Left ventricle myocardium superior (tissue), 1 donor: ENCODE results near the gene PBX3. TPM values are rescaled to one million over a fixed set of nuclear protein-coding genes. Genes with fewer than 3 reads are reported as not detected.

Experiments
- ATAC-seq: fragments of 200-7000 bp; cut with Tn5 transposase; one replicate; pipeline ENCODE4 v1.9.1; 2020; ENCODE audit warnings: mild to moderate bottlenecking, moderate library complexity
- DNase-seq: peaks from one replicate; pipeline ENCODE4 v3.0.0-alpha.2; 2020
- intact Hi-C: fragments of 100-400 bp; cut with micrococcal nuclease; formaldehyde crosslinking; loops from one replicate; pipeline ENCODE4 v1.11.0; 2022
- total RNA-seq: library from RNA; stranded (reverse); fragmentation: NEBNext Ultra II Directional; extraction: Animal tissue kit (Norgen Biotek cat#: 25700); gene quantifications from one replicate; pipeline ENCODE4 v1.2.1, GENCODE V29; 2021
- donor health status: DM: no; HTN: yes; CAD: no; lungs with severe emphysema.

PBX3 gene
- total RNA-seq, 1 donor from 2014 or later = 50.4 TPM

- intact Hi-C loops = no loop called here
- ATAC-seq (peak; percentile 87), DNase-seq (peak; percentile 68)
Measured at GRCh38 chr9:125889476-125890419, 142.6 kb downstream of the PBX3 start.

- intact Hi-C loops = no loop called here
- DNase-seq (no peak), ATAC-seq (peak; percentile 9)
Measured at GRCh38 chr9:125890826-125891225, 143.7 kb downstream of the PBX3 start.

DNA sequence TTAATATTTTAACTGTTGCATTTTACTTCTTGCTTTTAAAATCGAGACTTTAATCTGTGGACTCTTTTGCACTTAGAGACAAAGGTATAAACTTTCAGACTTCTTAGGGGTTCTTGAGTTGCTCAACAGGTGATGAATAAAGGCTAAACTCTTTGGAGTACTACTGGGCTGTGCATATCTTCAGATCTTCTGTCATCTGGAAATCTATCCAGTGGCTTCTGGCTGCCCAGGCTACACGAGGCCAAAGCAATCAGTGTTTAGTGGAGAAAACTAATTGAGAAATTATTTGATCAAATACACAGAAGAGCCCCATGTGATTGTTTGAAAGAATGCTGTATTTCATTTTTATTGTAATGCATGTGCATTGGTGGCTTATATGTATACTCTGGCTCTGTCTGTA, 146.1 kb downstream of the PBX3 start:
- intact Hi-C loops = no loop called here
- no peak for DNase-seq
- no peak for ATAC-seq

DNA sequence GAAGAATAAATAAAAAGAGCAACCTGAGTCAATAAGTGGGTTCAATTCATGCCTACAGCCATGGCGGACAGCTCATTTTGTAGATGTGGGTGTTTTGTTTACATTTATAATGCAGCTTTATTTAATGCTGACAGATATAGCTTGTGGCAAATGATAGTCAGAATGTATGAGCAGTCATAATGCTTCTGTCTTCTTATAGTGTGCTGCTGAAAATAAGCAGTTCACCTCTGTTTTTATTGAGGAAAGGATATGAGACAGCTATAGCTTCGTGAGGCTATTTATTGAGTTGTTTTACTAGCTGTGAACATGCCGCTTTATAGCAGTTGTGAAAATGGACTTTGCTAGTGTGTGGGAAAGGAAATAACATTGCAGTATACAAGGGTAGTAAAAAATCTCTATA, 147.4 kb downstream of the PBX3 start:
- no peak for ATAC-seq
- no peak for DNase-seq
- intact Hi-C loops = no loop called here

DNA sequence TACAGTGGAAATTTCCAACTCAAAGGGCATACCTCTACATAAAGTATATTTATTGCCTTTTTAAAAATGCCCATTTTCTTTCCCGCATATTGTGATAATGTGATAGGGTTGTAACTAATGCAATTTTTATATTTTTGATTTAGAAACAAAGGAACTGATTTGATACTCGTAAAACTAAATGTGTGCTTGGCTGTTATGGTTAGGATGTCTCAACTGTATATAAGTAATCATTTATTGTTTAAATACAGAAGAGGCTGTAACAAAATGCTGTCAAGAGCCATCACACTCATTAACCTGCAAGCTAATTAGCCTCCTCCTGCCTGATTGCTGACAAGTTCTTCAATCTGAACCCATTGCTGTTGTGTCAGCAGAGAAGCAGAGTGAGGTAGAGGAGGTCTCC, 149.2 kb downstream of the PBX3 start:
- DNase-seq = no peak
- no peak for ATAC-seq
- intact Hi-C loops = no loop called here

- ATAC-seq (no peak), DNase-seq (no peak)
- intact Hi-C loops = no loop called here
Measured at GRCh38 chr9:125896964-125897363, 149.8 kb downstream of the PBX3 start.

DNA sequence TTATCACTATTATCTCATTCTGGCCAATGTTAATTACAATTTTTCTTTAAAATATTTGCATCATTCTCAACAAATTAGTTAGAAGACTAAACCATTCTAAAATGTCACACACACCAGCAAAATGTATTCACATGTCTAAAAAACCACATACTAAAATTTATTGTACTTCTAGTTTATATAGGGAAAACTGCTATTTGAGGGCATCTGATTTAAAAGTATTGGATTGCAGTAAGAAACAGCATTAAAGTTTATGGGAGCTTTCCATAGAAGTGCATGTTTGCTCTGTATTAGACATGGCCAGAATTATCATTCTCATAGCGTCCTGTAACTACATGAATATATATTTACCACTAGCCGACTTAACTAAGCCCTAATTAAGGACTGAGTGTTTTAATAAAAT, 150.3 kb downstream of the PBX3 start:
- intact Hi-C loops = no loop called here
- no peak for ATAC-seq
- DNase-seq = no peak

GRCh38 chr9:125902214-125902613, 155.0 kb downstream of the PBX3 start:
- intact Hi-C loops = no loop called here
- no peak for ATAC-seq
- no peak for DNase-seq

- no peak for ATAC-seq
- intact Hi-C loops = no loop called here
- DNase-seq = no peak
Measured at GRCh38 chr9:125902831-125903512, 155.8 kb downstream of the PBX3 start.

GRCh38 chr9:125904155-125904851, 157.1 kb downstream of the PBX3 start:
- intact Hi-C loops = no loop called here
- DNase-seq (no peak), ATAC-seq (peak; percentile 63)

DNA sequence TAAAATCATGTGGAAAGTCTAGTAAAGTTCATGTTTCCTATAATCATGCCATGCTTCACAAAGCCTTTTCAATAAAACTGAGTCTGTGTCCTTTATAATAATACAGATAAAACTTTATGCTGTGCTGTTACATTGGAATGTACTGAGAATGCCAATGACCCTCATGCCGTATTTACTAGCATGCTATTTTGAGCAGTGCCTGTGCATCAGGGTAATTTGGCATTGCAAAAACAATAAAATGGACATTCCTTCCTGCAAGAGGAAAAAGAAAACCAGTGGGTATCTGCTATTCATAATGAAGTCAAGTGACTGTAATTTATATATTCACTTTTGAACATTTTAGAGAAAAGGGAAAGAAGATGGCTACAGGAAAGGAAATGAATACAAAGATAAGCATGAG, 159.0 kb downstream of the PBX3 start:
- intact Hi-C loops = no loop called here
- peak; percentile 28 for ATAC-seq
- DNase-seq = no peak

GRCh38 chr9:125906893-125907292, 159.7 kb downstream of the PBX3 start:
- intact Hi-C loops = no loop called here
- DNase-seq (no peak), ATAC-seq (no peak)

GRCh38 chr9:125908136-125908535, 161.0 kb downstream of the PBX3 start:
- no peak for DNase-seq
- no peak for ATAC-seq

DNA sequence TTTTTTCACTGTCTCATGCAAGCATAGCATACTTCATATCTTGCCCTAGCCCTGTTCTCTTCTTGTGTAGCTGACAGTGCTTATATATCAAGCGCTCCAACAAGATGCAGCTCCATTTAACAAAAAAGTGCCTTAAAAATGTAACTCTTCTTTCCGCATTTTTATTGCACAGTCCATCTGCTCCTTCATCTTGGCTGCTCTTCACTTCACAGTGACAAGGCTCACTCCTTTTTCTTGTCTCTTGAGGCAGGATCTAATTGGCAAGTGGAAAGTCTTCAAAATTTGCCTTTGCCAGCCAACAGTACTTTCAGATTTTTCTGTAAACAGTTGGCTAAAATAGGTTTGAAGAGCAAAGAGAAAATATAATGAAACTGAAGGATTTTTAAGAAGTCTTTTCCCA, 161.8 kb downstream of the PBX3 start:
- DNase-seq (no peak), ATAC-seq (no peak)
- intact Hi-C loops = no loop called here

More at GRCh38 chr9:125908136-125908535, 161.0 kb downstream of the PBX3 start:
- intact Hi-C loops = no loop called here

GRCh38 chr9:125909459-125909858, 162.3 kb downstream of the PBX3 start:
- no peak for DNase-seq
- intact Hi-C loops = no loop called here
- ATAC-seq = no peak

- DNase-seq (no peak), ATAC-seq (no peak)
- intact Hi-C loops = no loop called here
Measured at GRCh38 chr9:125910286-125910685, 163.1 kb downstream of the PBX3 start.

DNA sequence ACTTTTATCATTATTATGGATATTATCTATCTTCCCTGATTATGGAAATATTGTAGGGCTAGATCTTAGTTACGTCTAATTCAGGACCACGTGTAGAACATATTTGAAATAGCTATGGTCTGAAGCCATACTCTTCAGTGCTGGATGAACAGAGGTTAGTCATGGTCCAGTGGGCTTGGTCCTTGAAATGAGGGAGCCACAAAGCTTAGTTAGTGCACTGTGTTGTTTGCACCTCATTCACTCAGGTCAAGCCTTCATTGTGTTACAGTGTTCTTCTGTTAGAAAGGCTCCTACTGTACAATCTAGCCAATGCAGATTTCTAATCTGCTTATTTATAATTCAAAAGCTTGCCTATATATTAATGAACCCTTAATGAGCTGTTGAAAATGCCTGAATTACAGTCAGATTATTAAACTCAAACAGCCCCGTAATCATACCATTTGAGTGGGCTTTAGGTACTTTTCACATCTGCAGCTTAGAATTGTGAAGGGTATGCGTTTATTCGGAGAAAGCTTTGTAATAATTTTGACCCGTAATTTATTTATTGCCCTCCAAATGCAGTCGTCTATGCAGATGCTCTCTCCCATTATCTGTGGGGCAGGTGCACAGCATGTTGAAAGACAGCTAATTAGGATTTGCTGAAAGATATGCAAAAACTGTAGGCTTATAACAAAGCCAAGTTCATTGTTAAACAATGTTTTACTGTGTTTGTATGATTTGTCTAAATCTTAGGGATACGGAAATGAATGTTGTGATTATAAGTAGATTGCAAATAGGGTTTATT, 164.9 kb downstream of the PBX3 start:
- ATAC-seq = no peak
- intact Hi-C loops = no loop called here
- DNase-seq = no peak

DNA sequence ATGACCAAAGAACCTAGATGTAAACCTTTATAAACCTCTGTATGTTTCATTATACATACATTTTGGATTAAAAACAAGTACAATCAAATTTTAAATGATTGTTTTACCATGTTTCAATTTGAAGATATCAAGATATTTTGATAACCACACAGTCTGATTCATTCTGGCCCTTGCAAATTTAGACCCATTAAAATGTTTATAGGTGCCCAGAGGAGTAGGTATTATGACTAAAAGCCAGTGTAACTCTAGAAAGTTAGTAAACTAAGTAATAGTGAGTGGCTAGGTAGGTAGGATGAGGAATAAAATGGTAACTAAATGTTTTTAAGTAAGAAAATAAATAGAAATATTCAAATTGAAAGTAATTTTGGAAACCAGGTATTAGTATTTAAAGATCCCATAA, 165.5 kb downstream of the PBX3 start:
- DNase-seq = no peak
- intact Hi-C loops = no loop called here
- ATAC-seq = no peak

- ATAC-seq (no peak), DNase-seq (no peak)
Measured at GRCh38 chr9:125913551-125913950, 166.4 kb downstream of the PBX3 start.

More at GRCh38 chr9:125913551-125913950, 166.4 kb downstream of the PBX3 start:
- intact Hi-C loops = no loop called here
